GM13976 (cell line): ENCODE results near the gene SCCPDH.

Experiments
- DNase-seq: peaks from one replicate; pipeline ENCODE4 v3.0.0; 2012; ENCODE audit warnings: low spot score
- in situ Hi-C: fragments of 300-500 bp; cut with MboI; formaldehyde crosslinking; loops from one replicate; pipeline ENCODE4 v1.12.0; 2022; ENCODE audit warnings: low sequenced_read_pairs, mixed read lengths, inconsistent platforms; ENCODE audit not compliant: unreplicated experiment
- TF ChIP-seq, protein P1 (sequence below): IDR thresholded peaks from 2 replicates; pipeline ENCODE4 v1.5.1; 2012; ENCODE audit warnings: borderline replicate concordance, mild to moderate bottlenecking; ENCODE audit not compliant: insufficient read depth; ENCODE audit errors: extremely low read depth, missing control alignments, control extremely low read depth

SCCPDH gene

GRCh38 chr1:246784621-246785493 lies 60.6 kb downstream of the SCCPDH start:
- no peak for DNase-seq
- TF ChIP-seq, protein P1, sequence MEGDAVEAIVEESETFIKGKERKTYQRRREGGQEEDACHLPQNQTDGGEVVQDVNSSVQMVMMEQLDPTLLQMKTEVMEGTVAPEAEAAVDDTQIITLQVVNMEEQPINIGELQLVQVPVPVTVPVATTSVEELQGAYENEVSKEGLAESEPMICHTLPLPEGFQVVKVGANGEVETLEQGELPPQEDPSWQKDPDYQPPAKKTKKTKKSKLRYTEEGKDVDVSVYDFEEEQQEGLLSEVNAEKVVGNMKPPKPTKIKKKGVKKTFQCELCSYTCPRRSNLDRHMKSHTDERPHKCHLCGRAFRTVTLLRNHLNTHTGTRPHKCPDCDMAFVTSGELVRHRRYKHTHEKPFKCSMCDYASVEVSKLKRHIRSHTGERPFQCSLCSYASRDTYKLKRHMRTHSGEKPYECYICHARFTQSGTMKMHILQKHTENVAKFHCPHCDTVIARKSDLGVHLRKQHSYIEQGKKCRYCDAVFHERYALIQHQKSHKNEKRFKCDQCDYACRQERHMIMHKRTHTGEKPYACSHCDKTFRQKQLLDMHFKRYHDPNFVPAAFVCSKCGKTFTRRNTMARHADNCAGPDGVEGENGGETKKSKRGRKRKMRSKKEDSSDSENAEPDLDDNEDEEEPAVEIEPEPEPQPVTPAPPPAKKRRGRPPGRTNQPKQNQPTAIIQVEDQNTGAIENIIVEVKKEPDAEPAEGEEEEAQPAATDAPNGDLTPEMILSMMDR = no peak
- in situ Hi-C loops = no loop called here

DNA sequence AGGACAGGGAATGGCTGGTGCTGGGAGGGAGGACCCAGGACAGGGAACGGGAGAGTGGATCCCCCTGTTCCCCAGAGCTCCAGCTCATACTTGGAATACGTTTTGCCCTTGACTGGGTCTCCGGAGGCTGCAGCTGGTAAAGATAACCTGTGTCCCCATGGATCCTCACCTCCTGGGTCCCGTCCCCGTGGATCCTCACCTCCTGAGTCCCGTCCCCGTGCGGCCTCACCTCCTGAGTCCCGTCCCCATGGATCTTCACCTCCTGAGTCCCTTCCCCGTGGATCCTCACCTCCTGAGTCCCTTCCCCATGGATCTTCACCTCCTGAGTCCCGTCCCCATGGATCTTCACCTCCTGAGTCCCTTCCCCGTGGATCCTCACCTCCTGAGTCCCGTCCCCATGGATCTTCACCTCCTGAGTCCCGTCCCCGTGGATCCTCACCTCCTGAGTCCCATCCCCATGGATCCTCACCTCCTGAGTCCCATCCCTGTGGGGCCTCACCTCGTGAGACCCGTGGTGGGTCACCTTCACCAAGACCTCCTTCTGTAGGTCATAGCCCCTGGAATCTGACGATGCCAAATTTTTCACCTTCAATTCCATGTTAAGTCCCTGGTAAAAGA lies 61.4 kb downstream of the SCCPDH start:
- in situ Hi-C loops = no loop called here
- TF ChIP-seq, protein P1 = no peak
- DNase-seq = no peak

DNA sequence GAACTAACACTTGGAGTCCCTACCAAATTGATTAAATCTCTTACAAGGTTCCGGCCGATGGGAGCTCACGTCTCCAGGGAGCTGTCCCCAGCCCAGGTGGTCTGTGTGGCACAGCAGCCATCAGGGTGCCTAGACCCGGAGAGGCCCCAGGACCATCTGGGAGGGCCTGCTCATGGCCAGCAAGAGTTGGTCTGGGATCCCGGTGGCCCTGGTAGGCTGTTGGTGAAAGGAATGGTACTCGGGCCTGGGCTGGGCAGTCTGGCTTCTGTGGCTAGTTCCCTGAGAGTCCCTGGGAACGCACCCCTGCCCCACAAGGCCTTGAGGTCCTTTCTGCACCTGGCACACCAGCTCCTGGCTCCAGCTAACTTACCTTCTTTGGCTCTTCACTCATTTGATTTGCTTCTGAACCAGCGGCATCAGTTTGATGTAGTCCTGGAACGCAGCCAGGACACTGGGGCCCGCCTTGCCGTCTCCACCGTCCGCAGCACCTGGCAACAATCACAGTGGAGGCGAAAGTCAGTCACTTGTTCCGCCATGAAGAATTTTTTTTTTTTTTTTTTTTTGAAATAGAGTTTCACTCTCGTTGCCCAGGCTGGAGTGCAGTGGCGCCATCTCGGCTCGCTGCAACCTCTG lies 62.5 kb downstream of the SCCPDH start:
- TF ChIP-seq, protein P1 = no peak
- DNase-seq = no peak
- in situ Hi-C loops = no loop called here

GRCh38 chr1:246787781-246788513 lies 63.7 kb downstream of the SCCPDH start:
- in situ Hi-C loops = no loop called here
- DNase-seq = no peak
- TF ChIP-seq, protein P1 = no peak

GRCh38 chr1:246788895-246789338 lies 64.7 kb downstream of the SCCPDH start:
- in situ Hi-C loops = no loop called here
- DNase-seq = no peak
- TF ChIP-seq, protein P1 = no peak
